ENCODE results near the gene SF1.

- TF ChIP-seq REST (IDR thresholded peaks at IDR 0.05; ENCODE audit: insufficient read depth in 1 of 2, low read depth in 2 of 2, low read length in 1 of 2) = no peak
- TF ChIP-seq CTCF (IDR thresholded peaks at IDR 0.05) = no peak; the same call in 1 of the 2 replicates
Measured at GRCh38 chr11:64803158-64803845, 25.0 kb upstream of the SF1 start, which contains the start of gene MAP4K2.
